ENCODE measurements around the gene SNPH.
A peak's percentile ranks its signal among the peaks of the same experiment; 100 is the strongest.

SNPH gene

GRCh38 chr20:1265226-1265915 lies 723 bp upstream of the SNPH start:
- peak overlapping the region; percentile 43 for H2AFZ ChIP-seq (ENCODE audit: low read length, unreplicated experiment)
- H3K27ac ChIP-seq (ENCODE audit: low read depth, low read length) = no peak overlapping the region
- peak overlapping the region; percentile 88 for H3K4me3 ChIP-seq (ENCODE audit: low read depth, low read length)

GRCh38 chr20:1265916-1266166 lies 253 bp upstream of the SNPH start:
- H3K4me1 ChIP-seq (ENCODE audit: control insufficient read depth, insufficient read depth, low read length, unreplicated experiment) = peaks cover 16% of the 10 kb centered on the region
- H2AFZ ChIP-seq (ENCODE audit: low read length, unreplicated experiment) = peak overlapping the region; percentile 43
- no peaks in the 10 kb centered on the region; the same call in 1 of the 2 replicates for H3K36me3 ChIP-seq (ENCODE audit: insufficient read depth, low read length)
- no peaks in the 10 kb centered on the region for H3K79me2 ChIP-seq (ENCODE audit: control insufficient read depth, insufficient read depth, low read length, unreplicated experiment)
- no peaks in the 10 kb centered on the region for H3K27me3 ChIP-seq (ENCODE audit: insufficient read depth, low read length)
- peak overlapping the region; percentile 88 for H3K4me3 ChIP-seq (ENCODE audit: low read depth, low read length)
- H3K27ac ChIP-seq (ENCODE audit: low read depth, low read length) = no peak overlapping the region

More at GRCh38 chr20:1265226-1265915, 723 bp upstream of the SNPH start:
- Histone ChIP-seq H3K4me1 (ENCODE audit: control insufficient read depth, insufficient read depth, low read length, unreplicated experiment) (peaks cover 16% of the 10 kb centered on the region), H3K79me2 (ENCODE audit: control insufficient read depth, insufficient read depth, low read length, unreplicated experiment) (no peaks in the 10 kb centered on the region), H3K27me3 (ENCODE audit: insufficient read depth, low read length) (no peaks in the 10 kb centered on the region), H3K36me3 (ENCODE audit: insufficient read depth, low read length) (no peaks in the 10 kb centered on the region; the same call in 1 of the 2 replicates)

- Histone ChIP-seq H3K36me3 (ENCODE audit: insufficient read depth, low read length) (no peaks in the 10 kb centered on the region; the same call in 1 of the 2 replicates), H3K27ac (ENCODE audit: low read depth, low read length) (no peak overlapping the region), H3K27me3 (ENCODE audit: insufficient read depth, low read length) (no peaks in the 10 kb centered on the region), H2AFZ (ENCODE audit: low read length, unreplicated experiment) (no peak overlapping the region), H3K4me3 (ENCODE audit: low read depth, low read length) (peak overlapping the region; percentile 88), H3K79me2 (ENCODE audit: control insufficient read depth, insufficient read depth, low read length, unreplicated experiment) (no peaks in the 10 kb centered on the region), H3K4me1 (ENCODE audit: control insufficient read depth, insufficient read depth, low read length, unreplicated experiment) (peaks cover 16% of the 10 kb centered on the region)
These were observed 1.1 kb downstream of the SNPH start for GRCh38 chr20:1267161-1267560.

- Histone ChIP-seq H3K36me3 (ENCODE audit: insufficient read depth, low read length) (no peaks in the 10 kb centered on the region; the same call in 1 of the 2 replicates), H3K27me3 (ENCODE audit: insufficient read depth, low read length) (no peaks in the 10 kb centered on the region), H3K79me2 (ENCODE audit: control insufficient read depth, insufficient read depth, low read length, unreplicated experiment) (no peaks in the 10 kb centered on the region), H2AFZ (ENCODE audit: low read length, unreplicated experiment) (no peak overlapping the region), H3K4me3 (ENCODE audit: low read depth, low read length) (no peak overlapping the region), H3K4me1 (ENCODE audit: control insufficient read depth, insufficient read depth, low read length, unreplicated experiment) (peaks cover 16% of the 10 kb centered on the region), H3K27ac (ENCODE audit: low read depth, low read length) (no peak overlapping the region)
These were observed 1.8 kb downstream of the SNPH start for GRCh38 chr20:1267809-1268374.

GRCh38 chr20:1269235-1269634 lies 3.1 kb downstream of the SNPH start:
- Histone ChIP-seq H3K4me1 (ENCODE audit: control insufficient read depth, insufficient read depth, low read length, unreplicated experiment) (peaks cover 12% of the 10 kb centered on the region), H2AFZ (ENCODE audit: low read length, unreplicated experiment) (no peak overlapping the region), H3K4me3 (ENCODE audit: low read depth, low read length) (no peak overlapping the region), H3K27me3 (ENCODE audit: insufficient read depth, low read length) (no peaks in the 10 kb centered on the region), H3K79me2 (ENCODE audit: control insufficient read depth, insufficient read depth, low read length, unreplicated experiment) (no peaks in the 10 kb centered on the region), H3K36me3 (ENCODE audit: insufficient read depth, low read length) (no peaks in the 10 kb centered on the region; the same call in 1 of the 2 replicates), H3K27ac (ENCODE audit: low read depth, low read length) (no peak overlapping the region)

GRCh38 chr20:1269850-1270249 lies 3.8 kb downstream of the SNPH start:
- H3K27me3 ChIP-seq (ENCODE audit: insufficient read depth, low read length) = no peaks in the 10 kb centered on the region
- H3K36me3 ChIP-seq (ENCODE audit: insufficient read depth, low read length) = no peaks in the 10 kb centered on the region; the same call in 1 of the 2 replicates
- no peak overlapping the region for H3K27ac ChIP-seq (ENCODE audit: low read depth, low read length)
- no peak overlapping the region for H2AFZ ChIP-seq (ENCODE audit: low read length, unreplicated experiment)
- peaks cover 9% of the 10 kb centered on the region for H3K4me1 ChIP-seq (ENCODE audit: control insufficient read depth, insufficient read depth, low read length, unreplicated experiment)
- H3K79me2 ChIP-seq (ENCODE audit: control insufficient read depth, insufficient read depth, low read length, unreplicated experiment) = no peaks in the 10 kb centered on the region
- no peak overlapping the region for H3K4me3 ChIP-seq (ENCODE audit: low read depth, low read length)

GRCh38 chr20:1272368-1273100 lies 6.4 kb downstream of the SNPH start:
- Histone ChIP-seq H2AFZ (ENCODE audit: low read length, unreplicated experiment) (no peak overlapping the region), H3K36me3 (ENCODE audit: insufficient read depth, low read length) (no peaks in the 10 kb centered on the region; the same call in 1 of the 2 replicates), H3K4me3 (ENCODE audit: low read depth, low read length) (no peak overlapping the region), H3K4me1 (ENCODE audit: control insufficient read depth, insufficient read depth, low read length, unreplicated experiment) (no peaks in the 10 kb centered on the region), H3K79me2 (ENCODE audit: control insufficient read depth, insufficient read depth, low read length, unreplicated experiment) (no peaks in the 10 kb centered on the region), H3K27ac (ENCODE audit: low read depth, low read length) (no peak overlapping the region), H3K27me3 (ENCODE audit: insufficient read depth, low read length) (no peaks in the 10 kb centered on the region)

- Histone ChIP-seq H3K79me2 (ENCODE audit: control insufficient read depth, insufficient read depth, low read length, unreplicated experiment) (no peaks in the 10 kb centered on the region), H2AFZ (ENCODE audit: low read length, unreplicated experiment) (no peak overlapping the region), H3K27me3 (ENCODE audit: insufficient read depth, low read length) (no peaks in the 10 kb centered on the region), H3K36me3 (ENCODE audit: insufficient read depth, low read length) (no peaks in the 10 kb centered on the region; the same call in 1 of the 2 replicates), H3K27ac (ENCODE audit: low read depth, low read length) (no peak overlapping the region), H3K4me1 (ENCODE audit: control insufficient read depth, insufficient read depth, low read length, unreplicated experiment) (no peaks in the 10 kb centered on the region), H3K4me3 (ENCODE audit: low read depth, low read length) (no peak overlapping the region)
These were observed 7.3 kb downstream of the SNPH start for GRCh38 chr20:1273366-1273765.

GRCh38 chr20:1274485-1275311 lies 8.6 kb downstream of the SNPH start:
- H3K36me3 ChIP-seq (ENCODE audit: insufficient read depth, low read length) = no peaks in the 10 kb centered on the region
- H3K4me3 ChIP-seq (ENCODE audit: low read depth, low read length) = no peak overlapping the region
- H3K27ac ChIP-seq (ENCODE audit: low read depth, low read length) = no peak overlapping the region
- peaks cover under 1% of the 10 kb centered on the region for H3K4me1 ChIP-seq (ENCODE audit: control insufficient read depth, insufficient read depth, low read length, unreplicated experiment)
- H3K79me2 ChIP-seq (ENCODE audit: control insufficient read depth, insufficient read depth, low read length, unreplicated experiment) = no peaks in the 10 kb centered on the region
- H3K27me3 ChIP-seq (ENCODE audit: insufficient read depth, low read length) = no peaks in the 10 kb centered on the region
- H2AFZ ChIP-seq (ENCODE audit: low read length, unreplicated experiment) = no peak overlapping the region

GRCh38 chr20:1275919-1276318 lies 9.8 kb downstream of the SNPH start:
- Histone ChIP-seq H3K79me2 (ENCODE audit: control insufficient read depth, insufficient read depth, low read length, unreplicated experiment) (no peaks in the 10 kb centered on the region), H3K27me3 (ENCODE audit: insufficient read depth, low read length) (no peaks in the 10 kb centered on the region), H3K4me3 (ENCODE audit: low read depth, low read length) (no peak overlapping the region), H2AFZ (ENCODE audit: low read length, unreplicated experiment) (no peak overlapping the region), H3K4me1 (ENCODE audit: control insufficient read depth, insufficient read depth, low read length, unreplicated experiment) (peaks cover 11% of the 10 kb centered on the region), H3K36me3 (ENCODE audit: insufficient read depth, low read length) (no peaks in the 10 kb centered on the region), H3K27ac (ENCODE audit: low read depth, low read length) (no peak overlapping the region)
